HUES48 (cell line): ENCODE results near the gene GGPS1.
"Not testable (repeated sequence)": the region's sequence is repeated elsewhere in the genome, so short reads cannot be mapped to it uniquely, and the experiment has no call there.

Experiments used
- H3K27ac ChIP-seq: one replicate; pipeline ENCODE4 v1.7.0; 2013; ENCODE audit warnings: low read depth, low read length, inconsistent platforms
- H3K27me3 ChIP-seq: 2 replicates; pipeline ENCODE4 v1.6.1; 2013; ENCODE audit warnings: mild to moderate bottlenecking, low read length; ENCODE audit not compliant: control insufficient read depth, insufficient read depth
- H3K36me3 ChIP-seq: 2 replicates; pipeline ENCODE4 v1.6.1; 2013; ENCODE audit warnings: low read length; ENCODE audit not compliant: control insufficient read depth, insufficient read depth
- H3K4me1 ChIP-seq: 2 replicates; pipeline ENCODE4 v1.6.1; 2013; ENCODE audit warnings: mild to moderate bottlenecking, low read length; ENCODE audit not compliant: control insufficient read depth, insufficient read depth
- H3K4me3 ChIP-seq: 2 replicates; pipeline ENCODE4 v1.5.1; 2013; ENCODE audit warnings: mild to moderate bottlenecking, low read depth, low read length
- H3K9ac ChIP-seq: 2 replicates; pipeline ENCODE4 v1.6.1; 2013; ENCODE audit warnings: mild to moderate bottlenecking, low read depth, low read length, moderate library complexity
- H3K9me3 ChIP-seq: 2 replicates; pipeline ENCODE4 v1.6.1; 2013; ENCODE audit warnings: low read length; ENCODE audit not compliant: control insufficient read depth, insufficient read depth

Gene GGPS1

GRCh38 chr1:235307158-235308124 is 20.9 kb upstream of the GGPS1 start:
- H3K27ac ChIP-seq: no peak overlapping the region
- no peak overlapping the region for H3K9ac ChIP-seq
- H3K4me3 ChIP-seq: no peak overlapping the region
- peaks cover 13% of the 10 kb centered on the region; the same call in 1 of the 2 replicates for H3K36me3 ChIP-seq
- no peaks in the 10 kb centered on the region for H3K27me3 ChIP-seq
- H3K4me1 ChIP-seq: no peaks in the 10 kb centered on the region
- peaks cover 5% of the 10 kb centered on the region; the same call in 1 of the 2 replicates for H3K9me3 ChIP-seq

- not testable (repeated sequence) for H3K27me3 ChIP-seq, H3K27ac ChIP-seq, H3K4me3 ChIP-seq, H3K4me1 ChIP-seq, H3K9me3 ChIP-seq, H3K9ac ChIP-seq
- peaks cover 13% of the 10 kb centered on the region; the same call in 1 of the 2 replicates for H3K36me3 ChIP-seq
These were observed 19.2 kb upstream of the GGPS1 start for GRCh38 chr1:235309206-235309605.

GRCh38 chr1:235313262-235313661 is 15.1 kb upstream of the GGPS1 start:
- Histone ChIP-seq H3K27ac (no peak overlapping the region), H3K36me3 (peaks cover 14% of the 10 kb centered on the region), H3K4me1 (no peaks in the 10 kb centered on the region; the same call in 1 of the 2 replicates), H3K9ac (no peak overlapping the region), H3K4me3 (no peak overlapping the region), H3K27me3 (no peaks in the 10 kb centered on the region), H3K9me3 (peaks cover 5% of the 10 kb centered on the region; the same call in 1 of the 2 replicates)

- Histone ChIP-seq H3K9me3 (peaks cover 5% of the 10 kb centered on the region; the same call in 1 of the 2 replicates), H3K27me3 (no peaks in the 10 kb centered on the region), H3K27ac (no peak overlapping the region), H3K4me3 (no peak overlapping the region), H3K9ac (no peak overlapping the region), H3K36me3 (peaks cover 22% of the 10 kb centered on the region), H3K4me1 (no peaks in the 10 kb centered on the region; the same call in 1 of the 2 replicates)
These were observed 14.3 kb upstream of the GGPS1 start for GRCh38 chr1:235313931-235314678.

GRCh38 chr1:235315173-235315572 is 13.2 kb upstream of the GGPS1 start:
- H3K4me1 ChIP-seq: no peaks in the 10 kb centered on the region; the same call in 1 of the 2 replicates
- H3K9ac ChIP-seq: no peak overlapping the region
- no peak overlapping the region for H3K4me3 ChIP-seq
- peaks cover 26% of the 10 kb centered on the region for H3K36me3 ChIP-seq
- H3K27me3 ChIP-seq: no peaks in the 10 kb centered on the region
- H3K9me3 ChIP-seq: peaks cover 5% of the 10 kb centered on the region; the same call in 1 of the 2 replicates
- no peak overlapping the region for H3K27ac ChIP-seq

GRCh38 chr1:235315735-235316134 is 12.6 kb upstream of the GGPS1 start:
- Histone ChIP-seq H3K4me3 (no peak overlapping the region), H3K27ac (no peak overlapping the region), H3K9me3 (no peaks in the 10 kb centered on the region), H3K9ac (no peak overlapping the region), H3K36me3 (peaks cover 26% of the 10 kb centered on the region), H3K27me3 (no peaks in the 10 kb centered on the region), H3K4me1 (no peaks in the 10 kb centered on the region; the same call in 1 of the 2 replicates)

GRCh38 chr1:235317168-235317567 is 11.2 kb upstream of the GGPS1 start:
- no peaks in the 10 kb centered on the region for H3K27me3 ChIP-seq
- H3K9me3 ChIP-seq: no peaks in the 10 kb centered on the region
- H3K27ac ChIP-seq: no peak overlapping the region
- no peak overlapping the region for H3K4me3 ChIP-seq
- peaks cover 24% of the 10 kb centered on the region for H3K36me3 ChIP-seq
- no peak overlapping the region for H3K9ac ChIP-seq
- H3K4me1 ChIP-seq: no peaks in the 10 kb centered on the region; the same call in 1 of the 2 replicates

- Histone ChIP-seq H3K36me3 (peaks cover 34% of the 10 kb centered on the region), H3K9ac (no peak overlapping the region), H3K27me3 (no peaks in the 10 kb centered on the region), H3K27ac (no peak overlapping the region), H3K4me3 (no peak overlapping the region), H3K4me1 (no peaks in the 10 kb centered on the region), H3K9me3 (no peaks in the 10 kb centered on the region)
These were observed 9.1 kb upstream of the GGPS1 start for GRCh38 chr1:235319255-235319654.

GRCh38 chr1:235320521-235321179 is 7.7 kb upstream of the GGPS1 start:
- peaks cover 42% of the 10 kb centered on the region for H3K36me3 ChIP-seq
- no peaks in the 10 kb centered on the region for H3K9me3 ChIP-seq
- no peak overlapping the region for H3K4me3 ChIP-seq
- peaks cover 6% of the 10 kb centered on the region; the same call in 1 of the 2 replicates for H3K4me1 ChIP-seq
- H3K27ac ChIP-seq: no peak overlapping the region
- no peaks in the 10 kb centered on the region for H3K27me3 ChIP-seq
- H3K9ac ChIP-seq: no peak overlapping the region

GRCh38 chr1:235324296-235324695 is 4.1 kb upstream of the GGPS1 start:
- no peak overlapping the region for H3K27ac ChIP-seq
- H3K36me3 ChIP-seq: peaks cover 35% of the 10 kb centered on the region
- H3K9me3 ChIP-seq: no peaks in the 10 kb centered on the region
- H3K9ac ChIP-seq: no peak overlapping the region
- no peaks in the 10 kb centered on the region for H3K27me3 ChIP-seq
- no peak overlapping the region; the same call in 1 of the 2 replicates for H3K4me3 ChIP-seq
- peaks cover 12% of the 10 kb centered on the region for H3K4me1 ChIP-seq
